ENCODE data around the gene COL16A1. TPM values are rescaled to one million over a fixed set of nuclear protein-coding genes. Genes with fewer than 3 reads are reported as not detected.

COL16A1 gene
- total and polyA plus RNA-seq, 2 experiments from 2014 or later: 90.2 to 127 TPM

- H3K27ac ChIP-seq: no peak overlapping the region
- no peak overlapping the region for H3K4me2 ChIP-seq
- no peaks in the 10 kb centered on the region for H3K9me3 ChIP-seq (ENCODE audit: low read depth)
- H3K27me3 ChIP-seq: no peaks in the 10 kb centered on the region
- TF ChIP-seq EZH2 (IDR thresholded peaks at IDR 0.05; ENCODE audit: borderline replicate concordance): no peak
- TF ChIP-seq CTCF (IDR thresholded peaks at IDR 0.05; ENCODE audit: poor library complexity): no peak
- TF ChIP-seq EZH2phosphoT487 (IDR thresholded peaks at IDR 0.05; ENCODE audit: low read depth, severe bottlenecking, unreplicated experiment): no peak
- H3K79me2 ChIP-seq: peaks cover 25% of the 10 kb centered on the region
- H2AFZ ChIP-seq: no peak overlapping the region
- no peaks in the 10 kb centered on the region for H4K20me1 ChIP-seq (ENCODE audit: insufficient read depth, poor library complexity, severe bottlenecking)
- 84% methylated on average over 10 of the region's 10 CpGs for WGBS (ENCODE audit: low lambda C conversion rate, missing lambda C conversion rate)
- no peaks in the 10 kb centered on the region for H3K36me3 ChIP-seq (replicated peaks; ENCODE audit: insufficient read depth, low read depth)
- peaks cover 25% of the 10 kb centered on the region for H3K4me1 ChIP-seq (ENCODE audit: insufficient read depth)
- H3K9me2 ChIP-seq (replicated peaks; ENCODE audit: insufficient read depth): no peaks in the 10 kb centered on the region
- no peak overlapping the region for H3K4me3 ChIP-seq
- no peak for DNase-seq (ENCODE audit: low spot score)
Observed at GRCh38 chr1:31699341-31699891, 4.4 kb downstream of the COL16A1 start.

GRCh38 chr1:31697369-31697984, 6.3 kb downstream of the COL16A1 start:
- TF ChIP-seq EZH2phosphoT487 (IDR thresholded peaks at IDR 0.05; ENCODE audit: low read depth, severe bottlenecking, unreplicated experiment): no peak
- no peak for TF ChIP-seq EZH2 (IDR thresholded peaks at IDR 0.05; ENCODE audit: borderline replicate concordance)
- TF ChIP-seq CTCF (IDR thresholded peaks at IDR 0.05; ENCODE audit: poor library complexity): no peak
- H3K4me1 ChIP-seq (ENCODE audit: insufficient read depth): peaks cover 21% of the 10 kb centered on the region

GRCh38 chr1:31696242-31696641, 7.6 kb downstream of the COL16A1 start:
- no peaks in the 10 kb centered on the region for H3K27me3 ChIP-seq
- no peaks in the 10 kb centered on the region for H3K9me2 ChIP-seq (replicated peaks; ENCODE audit: insufficient read depth)
- no peak overlapping the region for H3K4me2 ChIP-seq
- H2AFZ ChIP-seq: no peak overlapping the region
- no peak for TF ChIP-seq CTCF (IDR thresholded peaks at IDR 0.05; ENCODE audit: poor library complexity)
- TF ChIP-seq EZH2 (IDR thresholded peaks at IDR 0.05; ENCODE audit: borderline replicate concordance): no peak
- no peak for TF ChIP-seq EZH2phosphoT487 (IDR thresholded peaks at IDR 0.05; ENCODE audit: low read depth, severe bottlenecking, unreplicated experiment)
- H3K4me3 ChIP-seq: no peak overlapping the region
- peaks cover 15% of the 10 kb centered on the region for H3K4me1 ChIP-seq (ENCODE audit: insufficient read depth)
- no peak overlapping the region for H3K27ac ChIP-seq
- 97% methylated on average over 4 of the region's 4 CpGs for WGBS (ENCODE audit: low lambda C conversion rate, missing lambda C conversion rate)
- DNase-seq (ENCODE audit: low spot score): no peak
- H3K9me3 ChIP-seq (ENCODE audit: low read depth): no peaks in the 10 kb centered on the region
- H3K79me2 ChIP-seq: peaks cover 5% of the 10 kb centered on the region
- H4K20me1 ChIP-seq (ENCODE audit: insufficient read depth, poor library complexity, severe bottlenecking): no peaks in the 10 kb centered on the region
- H3K36me3 ChIP-seq (replicated peaks; ENCODE audit: insufficient read depth, low read depth): no peaks in the 10 kb centered on the region

More at GRCh38 chr1:31697369-31697984, 6.3 kb downstream of the COL16A1 start:
- Histone ChIP-seq H4K20me1 (ENCODE audit: insufficient read depth, poor library complexity, severe bottlenecking) (no peaks in the 10 kb centered on the region), H3K27me3 (no peaks in the 10 kb centered on the region), H3K9me2 (replicated peaks; ENCODE audit: insufficient read depth) (no peaks in the 10 kb centered on the region), H3K36me3 (replicated peaks; ENCODE audit: insufficient read depth, low read depth) (no peaks in the 10 kb centered on the region), H3K4me3 (no peak overlapping the region), H3K79me2 (peaks cover 12% of the 10 kb centered on the region), H2AFZ (no peak overlapping the region), H3K9me3 (ENCODE audit: low read depth) (no peaks in the 10 kb centered on the region), H3K4me2 (no peak overlapping the region), H3K27ac (no peak overlapping the region)
- DNase-seq (ENCODE audit: low spot score): no peak
- 87% methylated on average over 12 of the region's 12 CpGs for WGBS (ENCODE audit: low lambda C conversion rate, missing lambda C conversion rate)

All from hepatocyte (in vitro differentiated cells).